ENCODE data around the gene CPAMD8.

CPAMD8 gene

DNA sequence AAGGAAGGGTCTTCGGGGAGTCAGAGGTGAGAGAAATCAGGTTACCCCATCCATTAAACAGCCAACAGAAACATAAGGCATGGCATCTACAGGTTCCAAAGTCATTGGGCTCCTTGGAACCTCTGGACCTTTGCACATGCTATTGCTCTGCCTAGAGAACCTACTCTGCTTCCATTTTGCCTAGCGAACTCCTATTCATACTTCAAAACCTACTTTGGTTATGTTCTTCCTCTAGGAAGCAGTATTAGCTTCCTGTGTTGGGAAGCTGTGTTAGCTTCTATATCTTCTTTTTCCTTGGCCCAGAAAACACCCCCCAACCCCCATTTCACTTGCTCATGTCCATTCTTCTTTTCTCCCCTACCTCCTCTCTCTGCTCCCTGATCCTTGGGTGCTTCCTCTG lies 98.3 kb downstream of the CPAMD8 start:
- Histone ChIP-seq H3K27me3 (ENCODE audit: control insufficient read depth, insufficient read depth, low read length) (no peaks in the 10 kb centered on the region), H3K4me2 (ENCODE audit: low read length) (no peak overlapping the region), H3K9ac (no peak overlapping the region), H3K4me1 (no peaks in the 10 kb centered on the region), H3K36me3 (ENCODE audit: control insufficient read depth, insufficient read depth, low read length) (no peaks in the 10 kb centered on the region), H3K9me3 (ENCODE audit: control insufficient read depth, low read length) (no peaks in the 10 kb centered on the region), H2AFZ (no peak overlapping the region), H3K27ac (no peak overlapping the region), H3K4me3 (ENCODE audit: low read depth, low read length) (no peak overlapping the region), H3K79me2 (no peaks in the 10 kb centered on the region)
- TF ChIP-seq, protein P1, sequence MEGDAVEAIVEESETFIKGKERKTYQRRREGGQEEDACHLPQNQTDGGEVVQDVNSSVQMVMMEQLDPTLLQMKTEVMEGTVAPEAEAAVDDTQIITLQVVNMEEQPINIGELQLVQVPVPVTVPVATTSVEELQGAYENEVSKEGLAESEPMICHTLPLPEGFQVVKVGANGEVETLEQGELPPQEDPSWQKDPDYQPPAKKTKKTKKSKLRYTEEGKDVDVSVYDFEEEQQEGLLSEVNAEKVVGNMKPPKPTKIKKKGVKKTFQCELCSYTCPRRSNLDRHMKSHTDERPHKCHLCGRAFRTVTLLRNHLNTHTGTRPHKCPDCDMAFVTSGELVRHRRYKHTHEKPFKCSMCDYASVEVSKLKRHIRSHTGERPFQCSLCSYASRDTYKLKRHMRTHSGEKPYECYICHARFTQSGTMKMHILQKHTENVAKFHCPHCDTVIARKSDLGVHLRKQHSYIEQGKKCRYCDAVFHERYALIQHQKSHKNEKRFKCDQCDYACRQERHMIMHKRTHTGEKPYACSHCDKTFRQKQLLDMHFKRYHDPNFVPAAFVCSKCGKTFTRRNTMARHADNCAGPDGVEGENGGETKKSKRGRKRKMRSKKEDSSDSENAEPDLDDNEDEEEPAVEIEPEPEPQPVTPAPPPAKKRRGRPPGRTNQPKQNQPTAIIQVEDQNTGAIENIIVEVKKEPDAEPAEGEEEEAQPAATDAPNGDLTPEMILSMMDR (IDR thresholded peaks at IDR 0.05): no peak

DNA sequence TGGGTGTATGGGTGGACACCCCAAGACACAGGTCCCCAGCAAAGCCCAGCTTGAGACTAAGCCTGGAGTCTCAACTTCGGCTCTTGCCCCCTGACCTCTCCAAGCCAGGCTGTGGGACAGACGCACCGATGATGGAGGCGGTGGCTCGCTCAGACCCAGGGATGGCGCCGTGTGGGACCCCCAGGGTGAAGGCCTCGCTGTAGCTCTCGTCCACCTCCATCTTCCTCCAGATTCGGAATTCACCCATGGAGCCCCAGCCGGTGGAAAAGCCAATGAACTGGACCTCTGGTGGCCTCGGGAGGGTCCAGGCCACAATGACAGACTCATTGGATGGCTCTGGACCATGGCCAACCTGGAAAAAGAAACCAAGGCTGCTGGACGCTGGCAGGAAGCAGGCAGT lies 98.7 kb downstream of the CPAMD8 start:
- no peaks in the 10 kb centered on the region for H3K79me2 ChIP-seq
- no peak overlapping the region for H3K4me3 ChIP-seq (ENCODE audit: low read depth, low read length)
- TF ChIP-seq, protein P1 (IDR thresholded peaks at IDR 0.05): no peak
- no peaks in the 10 kb centered on the region for H3K9me3 ChIP-seq (ENCODE audit: control insufficient read depth, low read length)
- no peaks in the 10 kb centered on the region for H3K4me1 ChIP-seq
- no peaks in the 10 kb centered on the region for H3K27me3 ChIP-seq (ENCODE audit: control insufficient read depth, insufficient read depth, low read length)
- no peak overlapping the region for H2AFZ ChIP-seq
- no peaks in the 10 kb centered on the region for H3K36me3 ChIP-seq (ENCODE audit: control insufficient read depth, insufficient read depth, low read length)
- no peak overlapping the region for H3K27ac ChIP-seq
- no peak overlapping the region for H3K4me2 ChIP-seq (ENCODE audit: low read length)
- no peak overlapping the region for H3K9ac ChIP-seq

DNA sequence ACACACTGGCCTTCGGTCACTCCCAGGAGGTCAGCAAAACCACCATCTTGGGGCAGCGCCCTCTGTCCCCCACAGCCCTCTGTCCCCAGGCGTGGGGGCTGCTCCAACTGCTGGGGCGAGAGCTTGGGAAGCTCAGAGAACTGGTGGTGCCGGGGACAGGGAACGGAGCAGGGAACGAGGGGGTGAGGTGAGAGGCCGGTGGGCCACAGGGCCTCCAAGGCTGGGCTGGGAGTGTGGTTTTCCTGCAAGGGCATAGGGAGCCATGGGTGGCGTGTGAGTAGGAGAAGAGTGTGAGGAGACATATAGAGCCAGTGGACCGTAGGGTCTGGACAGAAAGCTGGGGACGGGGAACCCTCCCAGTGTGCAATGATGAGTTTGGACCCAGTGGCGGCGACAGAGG lies 103.7 kb downstream of the CPAMD8 start:
- Histone ChIP-seq H3K27ac (no peak overlapping the region), H3K4me3 (ENCODE audit: low read depth, low read length) (no peak overlapping the region), H3K9ac (no peak overlapping the region), H2AFZ (no peak overlapping the region), H3K9me3 (ENCODE audit: control insufficient read depth, low read length) (no peaks in the 10 kb centered on the region), H3K36me3 (ENCODE audit: control insufficient read depth, insufficient read depth, low read length) (no peaks in the 10 kb centered on the region), H3K27me3 (ENCODE audit: control insufficient read depth, insufficient read depth, low read length) (no peaks in the 10 kb centered on the region), H3K4me2 (ENCODE audit: low read length) (no peak overlapping the region), H3K4me1 (no peaks in the 10 kb centered on the region), H3K79me2 (no peaks in the 10 kb centered on the region)
- TF ChIP-seq, protein P1 (IDR thresholded peaks at IDR 0.05): no peak

DNA sequence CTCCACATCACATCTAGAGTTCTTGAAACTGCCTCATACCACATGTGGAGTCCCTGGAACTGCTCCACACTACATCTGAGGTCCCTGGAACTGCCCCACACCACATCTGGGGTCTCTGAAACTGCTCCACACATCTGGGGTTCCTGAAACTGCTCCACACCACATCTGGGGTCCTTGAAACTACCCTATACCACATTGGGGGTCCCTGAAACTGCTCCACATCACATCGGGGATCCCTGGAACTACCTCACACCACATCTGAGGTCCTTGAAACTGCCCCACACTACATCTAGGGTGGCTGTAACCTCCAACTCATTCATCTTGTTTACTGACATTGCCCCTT lies 104.0 kb downstream of the CPAMD8 start:
- Histone ChIP-seq H3K4me2 (ENCODE audit: low read length) (no peak overlapping the region), H3K4me3 (ENCODE audit: low read depth, low read length) (no peak overlapping the region), H3K9ac (no peak overlapping the region), H3K36me3 (ENCODE audit: control insufficient read depth, insufficient read depth, low read length) (no peaks in the 10 kb centered on the region), H3K27me3 (ENCODE audit: control insufficient read depth, insufficient read depth, low read length) (no peaks in the 10 kb centered on the region), H3K27ac (no peak overlapping the region), H3K9me3 (ENCODE audit: control insufficient read depth, low read length) (no peaks in the 10 kb centered on the region), H2AFZ (no peak overlapping the region), H3K4me1 (no peaks in the 10 kb centered on the region), H3K79me2 (no peaks in the 10 kb centered on the region)
- TF ChIP-seq, protein P1 (IDR thresholded peaks at IDR 0.05): no peak

DNA sequence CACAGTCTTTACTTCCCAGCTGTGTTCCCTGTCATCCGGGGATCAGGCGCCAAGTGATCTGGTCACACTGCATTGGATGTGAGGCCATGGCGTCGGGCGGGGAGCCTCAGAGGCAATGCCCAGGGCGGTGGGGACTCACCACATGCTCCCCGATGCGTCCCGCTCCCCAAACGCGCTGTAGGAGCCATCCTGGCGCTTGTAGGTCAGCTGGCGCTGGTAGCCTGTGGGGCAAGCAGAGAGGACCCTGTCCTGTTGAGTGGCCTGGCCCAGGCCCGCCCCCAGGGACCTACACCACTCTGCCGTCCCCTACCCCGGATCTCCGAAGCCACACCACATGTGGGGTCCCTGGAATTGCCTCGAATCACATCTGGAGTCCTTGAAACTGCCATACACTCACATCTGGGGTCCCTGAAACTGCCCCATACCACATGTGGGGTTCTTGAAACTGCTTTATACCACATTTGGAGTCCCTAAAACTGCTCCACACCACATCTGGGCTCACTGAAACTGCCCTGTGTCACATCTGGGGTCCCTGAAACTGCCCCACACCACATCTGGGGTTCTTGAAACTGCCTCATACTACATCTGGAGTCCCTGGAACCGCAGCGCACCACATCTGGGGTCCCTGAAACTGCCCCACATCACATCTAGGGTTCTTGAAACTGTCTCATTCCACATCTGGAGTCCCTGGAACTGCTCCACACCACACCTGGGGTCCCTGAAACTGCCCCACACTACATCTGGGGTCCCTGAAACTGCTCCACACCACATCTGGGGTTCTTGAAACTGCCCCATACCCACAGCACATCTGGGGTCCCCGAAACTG lies 104.6 kb downstream of the CPAMD8 start:
- no peaks in the 10 kb centered on the region for H3K9me3 ChIP-seq (ENCODE audit: control insufficient read depth, low read length)
- H3K4me1 ChIP-seq: no peaks in the 10 kb centered on the region
- no peaks in the 10 kb centered on the region for H3K36me3 ChIP-seq (ENCODE audit: control insufficient read depth, insufficient read depth, low read length)
- no peak overlapping the region for H3K9ac ChIP-seq
- H3K27me3 ChIP-seq (ENCODE audit: control insufficient read depth, insufficient read depth, low read length): no peaks in the 10 kb centered on the region
- H3K27ac ChIP-seq: no peak overlapping the region
- H3K4me3 ChIP-seq (ENCODE audit: low read depth, low read length): no peak overlapping the region
- H3K79me2 ChIP-seq: no peaks in the 10 kb centered on the region
- TF ChIP-seq, protein P1 (IDR thresholded peaks at IDR 0.05): no peak
- no peak overlapping the region for H2AFZ ChIP-seq
- H3K4me2 ChIP-seq (ENCODE audit: low read length): no peak overlapping the region

Data from parathyroid adenoma (tissue), 2 donors.